Lower leg skin (tissue), 3 donors: ENCODE data around the gene HDAC7.

Experiments used
- POLR2A ChIP-seq, 2 donors: fragments of 450-650 bp; IDR thresholded peaks; one replicate each; pipeline ENCODE4 v1.6.1; 2016 to 2017; ENCODE audit warnings: antibody characterized with exemption in 2 of 2, mild to moderate bottlenecking in 1 of 2, moderate library complexity in 1 of 2
- TF ChIP-seq, protein P1 (sequence below), 3 donors: fragments of 450-650 bp; IDR thresholded peaks; one replicate each; pipeline ENCODE4 v1.5.1; 2016; ENCODE audit warnings: antibody characterized with exemption in 3 of 3, mild to moderate bottlenecking in 3 of 3, moderate library complexity in 2 of 3

GRCh38 chr12:47795814-47796411 is 23.8 kb downstream of the HDAC7 start:
- TF ChIP-seq, protein P1, sequence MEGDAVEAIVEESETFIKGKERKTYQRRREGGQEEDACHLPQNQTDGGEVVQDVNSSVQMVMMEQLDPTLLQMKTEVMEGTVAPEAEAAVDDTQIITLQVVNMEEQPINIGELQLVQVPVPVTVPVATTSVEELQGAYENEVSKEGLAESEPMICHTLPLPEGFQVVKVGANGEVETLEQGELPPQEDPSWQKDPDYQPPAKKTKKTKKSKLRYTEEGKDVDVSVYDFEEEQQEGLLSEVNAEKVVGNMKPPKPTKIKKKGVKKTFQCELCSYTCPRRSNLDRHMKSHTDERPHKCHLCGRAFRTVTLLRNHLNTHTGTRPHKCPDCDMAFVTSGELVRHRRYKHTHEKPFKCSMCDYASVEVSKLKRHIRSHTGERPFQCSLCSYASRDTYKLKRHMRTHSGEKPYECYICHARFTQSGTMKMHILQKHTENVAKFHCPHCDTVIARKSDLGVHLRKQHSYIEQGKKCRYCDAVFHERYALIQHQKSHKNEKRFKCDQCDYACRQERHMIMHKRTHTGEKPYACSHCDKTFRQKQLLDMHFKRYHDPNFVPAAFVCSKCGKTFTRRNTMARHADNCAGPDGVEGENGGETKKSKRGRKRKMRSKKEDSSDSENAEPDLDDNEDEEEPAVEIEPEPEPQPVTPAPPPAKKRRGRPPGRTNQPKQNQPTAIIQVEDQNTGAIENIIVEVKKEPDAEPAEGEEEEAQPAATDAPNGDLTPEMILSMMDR (IDR thresholded peaks at IDR 0.05) = no peak
- TF ChIP-seq POLR2A (IDR thresholded peaks at IDR 0.05) = no peak
